ENCODE results near the gene PPP2R2D.
"Not testable (repeated sequence)": the region's sequence is repeated elsewhere in the genome, so short reads cannot be mapped to it uniquely, and the experiment has no call there.

PPP2R2D gene

GRCh38 chr10:131909014-131909808, 8.4 kb downstream of the PPP2R2D start:
- no peak for DNase-seq

DNA sequence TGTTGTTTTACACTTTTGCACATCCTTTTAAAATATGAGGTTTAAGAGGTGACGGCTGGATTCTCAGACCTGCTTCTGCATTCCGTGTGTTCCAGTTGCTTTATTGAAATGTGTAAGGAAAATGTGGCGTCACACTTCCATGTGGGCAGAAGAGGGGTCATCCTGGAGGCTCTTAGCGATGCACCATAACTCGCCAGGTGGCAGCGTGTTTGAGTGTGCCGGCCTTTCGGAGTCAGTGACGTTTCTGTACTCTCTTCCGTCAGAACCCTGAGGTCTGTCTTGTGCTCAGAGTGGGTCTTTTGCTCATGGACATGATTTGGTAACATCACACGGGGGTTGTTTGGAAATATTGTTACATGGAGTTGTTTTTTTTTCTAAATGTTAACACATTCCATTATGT, 9.1 kb downstream of the PPP2R2D start:
- DNase-seq: no peak

DNA sequence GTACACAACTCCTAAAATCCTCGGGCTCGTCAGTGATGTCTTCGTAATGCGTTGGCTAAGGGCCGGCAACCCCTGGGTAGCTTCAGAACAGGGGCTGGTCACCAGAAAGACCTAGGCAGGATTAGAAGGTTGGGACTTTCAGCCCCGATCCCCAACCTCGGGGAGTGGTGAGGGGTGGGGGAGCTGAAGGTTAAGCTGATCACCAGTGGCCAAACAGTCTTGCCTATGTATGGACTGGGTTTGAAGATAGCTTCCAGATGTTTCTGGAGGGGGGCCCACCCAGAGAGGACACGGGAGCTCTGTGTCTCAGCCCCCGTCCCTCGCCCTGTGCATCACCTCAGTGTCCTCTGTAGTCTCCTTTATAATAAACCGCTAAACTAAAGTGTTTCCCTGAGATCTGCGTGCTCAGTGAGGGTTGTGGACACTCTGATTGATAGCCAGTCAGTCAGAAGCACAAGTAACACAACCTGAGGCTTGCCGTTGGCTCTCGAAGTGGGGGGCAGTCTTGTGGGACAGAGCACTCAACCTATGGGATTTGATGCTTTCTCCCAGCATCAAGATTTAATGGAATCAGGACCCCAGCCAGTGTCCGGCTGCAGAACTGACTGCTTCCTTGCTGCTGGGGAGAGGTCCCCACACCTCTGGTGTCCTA, 10.0 kb downstream of the PPP2R2D start:
- DNase-seq: no peak

DNA sequence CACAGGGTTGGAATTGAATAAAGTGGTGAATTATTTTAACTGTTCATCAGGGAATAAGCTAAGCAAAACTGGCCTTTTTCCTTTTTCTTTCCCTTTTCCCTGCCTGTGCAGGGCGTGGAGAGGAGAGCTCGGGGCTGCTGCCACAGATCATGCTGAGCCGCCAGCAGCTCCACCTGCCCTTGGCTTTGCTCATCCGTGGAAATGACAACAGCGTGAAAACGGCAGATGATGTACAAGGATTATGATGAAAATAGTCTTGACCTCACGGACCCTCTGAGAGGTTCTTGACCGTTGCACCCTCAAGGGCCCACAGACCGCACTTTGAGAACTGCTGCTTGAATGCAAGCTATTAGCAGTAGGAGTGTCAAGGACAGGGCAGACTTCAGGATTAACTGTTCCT, 10.6 kb downstream of the PPP2R2D start:
- DNase-seq: no peak

DNA sequence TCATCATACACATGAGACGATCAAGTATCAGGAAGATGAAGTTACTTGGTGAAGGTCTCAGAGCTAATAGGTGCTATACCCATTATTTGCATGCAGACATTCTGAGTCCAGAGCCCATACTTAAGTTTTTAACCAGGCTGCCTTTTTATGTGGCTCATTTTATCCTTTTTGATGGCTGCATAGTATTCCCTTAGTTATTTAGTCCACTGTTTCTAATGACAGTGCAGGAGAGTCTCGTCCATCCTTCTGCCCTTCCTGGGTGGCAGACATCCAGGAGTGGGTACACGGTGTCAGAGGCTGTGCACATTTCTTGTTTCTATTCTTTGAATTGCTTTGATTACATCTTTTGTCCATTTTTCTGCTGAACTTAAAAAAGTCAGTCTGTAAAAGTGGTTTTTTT, 11.8 kb downstream of the PPP2R2D start:
- no peak for DNase-seq

DNA sequence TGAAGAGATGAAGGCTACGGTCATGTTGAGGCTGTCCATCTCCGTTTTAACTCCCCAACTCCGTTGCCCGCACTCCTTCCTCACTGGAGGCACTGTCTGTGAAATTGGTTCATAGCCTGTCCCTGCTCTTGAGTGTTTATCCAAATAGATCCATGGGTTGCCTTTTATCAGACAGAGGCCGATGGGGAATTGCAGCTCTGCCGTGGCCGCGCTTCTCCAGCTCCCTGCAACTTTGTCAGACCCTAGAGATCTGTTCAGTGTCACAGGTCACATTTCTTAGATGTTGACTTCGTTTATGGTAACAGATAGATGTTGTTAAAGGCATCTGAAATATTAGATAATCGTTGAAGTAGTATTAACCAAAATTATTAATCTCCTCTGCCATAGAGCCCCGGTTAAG, 14.7 kb downstream of the PPP2R2D start:
- no peak for DNase-seq

DNA sequence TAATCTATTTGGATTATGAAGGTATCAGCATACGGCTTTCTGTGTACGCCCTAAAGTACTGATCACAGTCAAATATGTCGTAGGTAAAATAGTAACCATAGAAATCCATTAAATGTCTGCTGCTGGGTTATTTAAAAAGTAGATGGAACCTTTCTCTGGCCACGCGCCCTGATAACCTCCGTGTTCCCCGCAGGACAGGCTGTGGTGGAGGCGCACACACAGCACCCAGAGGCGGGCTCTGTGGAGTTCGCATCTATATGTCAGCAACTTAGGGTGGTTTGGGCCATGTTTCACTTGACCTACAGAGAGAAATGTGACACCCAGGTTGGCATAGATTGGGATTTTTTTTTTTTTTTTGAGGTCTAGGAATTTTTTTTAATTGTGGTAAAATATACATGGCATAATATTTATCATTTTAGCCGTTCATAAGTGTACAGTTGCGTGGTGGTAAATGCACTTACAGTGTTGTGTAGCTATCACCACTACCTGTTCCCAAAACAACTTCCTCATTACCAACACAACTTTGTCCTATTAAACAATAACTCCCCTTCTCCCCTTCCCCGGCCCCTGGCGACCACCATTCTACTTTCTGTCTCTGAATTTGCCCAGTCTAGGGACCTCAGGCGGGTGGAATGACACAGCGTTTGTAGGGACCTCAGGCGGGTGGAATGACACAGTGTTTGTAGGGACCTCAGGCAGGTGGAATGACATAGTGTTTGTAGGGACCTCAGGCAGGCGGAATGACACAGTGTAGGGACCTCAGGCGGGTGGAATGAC, 15.4 kb downstream of the PPP2R2D start:
- DNase-seq: no peak

GRCh38 chr10:131916767-131917160, 16.0 kb downstream of the PPP2R2D start:
- not testable (repeated sequence) for DNase-seq

DNA sequence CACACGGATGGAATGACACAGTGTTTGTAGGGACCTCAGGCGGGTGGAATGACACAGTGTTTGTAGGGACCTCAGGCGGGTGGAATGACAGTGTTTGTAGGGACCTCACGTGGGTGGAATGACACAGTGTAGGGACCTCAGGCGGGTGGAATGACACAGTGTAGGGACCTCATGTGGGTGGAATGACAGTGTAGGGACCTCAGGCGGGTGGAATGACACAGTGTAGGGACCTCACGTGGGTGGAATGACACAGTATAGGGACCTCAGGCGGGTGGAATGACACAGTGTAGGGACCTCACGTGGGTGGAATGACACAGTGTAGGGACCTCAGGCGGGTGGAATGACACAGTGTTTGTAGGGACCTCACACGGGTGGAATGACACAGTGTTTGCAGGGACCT, 16.7 kb downstream of the PPP2R2D start:
- not testable (repeated sequence) for DNase-seq

DNA sequence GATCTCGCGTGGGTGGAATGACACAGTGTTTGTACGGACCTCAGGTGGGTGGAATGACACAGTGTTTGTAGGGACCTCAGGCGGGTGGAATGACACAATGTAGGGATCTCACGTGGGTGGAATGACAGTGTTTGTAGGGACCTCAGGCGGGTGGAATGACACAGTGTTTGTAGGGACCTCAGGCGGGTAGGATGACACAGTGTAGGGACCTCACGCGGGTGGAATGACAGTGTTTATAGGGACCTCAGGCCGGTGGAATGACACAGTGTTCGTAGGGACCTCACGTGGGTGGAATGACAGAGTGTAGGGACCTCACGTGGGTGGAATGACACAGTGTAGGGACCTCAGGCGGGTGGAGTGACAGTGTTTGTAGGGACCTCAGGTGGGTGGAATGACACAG, 18.7 kb downstream of the PPP2R2D start:
- not testable (repeated sequence) for DNase-seq

DNA sequence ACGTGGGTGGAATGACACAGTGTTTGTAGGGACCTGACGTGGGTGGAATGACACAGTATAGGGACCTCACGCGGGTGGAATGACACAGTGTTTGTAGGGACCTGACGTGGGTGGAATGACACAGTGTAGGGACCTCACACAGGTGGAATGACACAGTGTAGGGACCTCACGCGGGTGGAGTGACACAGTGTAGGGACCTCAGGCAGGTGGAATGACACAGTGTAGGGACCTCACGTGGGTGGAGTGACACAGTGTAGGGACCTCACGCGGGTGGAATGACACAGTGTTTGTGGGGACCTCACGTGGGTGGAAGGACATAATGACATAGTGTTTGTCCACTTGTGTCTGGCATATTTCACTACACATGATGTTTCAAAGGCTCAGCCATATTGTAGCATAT, 19.3 kb downstream of the PPP2R2D start:
- no peak for DNase-seq

GRCh38 chr10:131920693-131921092, 19.9 kb downstream of the PPP2R2D start:
- DNase-seq: no peak

DNA sequence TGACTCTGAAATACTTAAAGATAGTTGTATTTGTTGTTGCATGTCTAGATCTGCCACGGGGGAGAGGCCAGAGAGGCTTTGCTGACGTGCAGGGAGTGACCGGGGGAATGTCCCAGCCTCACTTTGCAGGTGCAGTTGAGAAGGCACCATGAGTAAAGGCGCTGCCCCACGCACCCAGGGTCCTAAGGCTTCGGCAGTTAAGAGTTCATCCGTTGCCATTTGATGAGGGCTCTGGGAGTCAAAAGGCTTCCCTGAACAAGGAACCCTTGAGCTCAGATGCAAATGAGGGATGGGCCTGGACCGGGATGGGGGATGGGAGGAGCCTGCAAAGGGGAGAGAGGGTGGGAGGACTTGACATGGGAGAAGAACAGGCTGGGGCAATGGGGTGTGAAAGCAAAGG, 20.4 kb downstream of the PPP2R2D start:
- no peak for DNase-seq

GRCh38 chr10:131923038-131923756, 22.4 kb downstream of the PPP2R2D start:
- no peak for DNase-seq

GRCh38 chr10:131925011-131925649, 24.3 kb downstream of the PPP2R2D start:
- DNase-seq: no peak

DNA sequence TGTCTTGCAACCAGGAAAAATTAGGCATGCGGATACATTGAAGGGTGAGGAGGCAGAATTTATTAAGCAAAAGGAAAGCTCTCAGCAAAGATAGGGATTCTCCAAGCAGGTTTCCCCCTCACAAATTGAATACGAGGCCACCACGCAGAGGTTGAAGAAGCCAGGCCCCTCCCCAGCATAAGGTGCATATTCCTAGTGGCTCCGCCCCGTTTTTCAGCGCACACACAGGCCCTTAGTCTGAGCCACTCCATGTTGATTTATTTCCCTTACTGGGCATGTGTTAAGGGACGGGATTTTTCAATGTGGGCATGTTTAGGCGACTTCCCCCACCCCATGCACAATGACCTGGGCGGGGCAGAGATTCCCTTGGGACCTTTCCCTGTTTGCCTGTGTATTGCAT, 24.9 kb downstream of the PPP2R2D start:
- DNase-seq: no peak

- no peak for DNase-seq
These were observed 25.4 kb downstream of the PPP2R2D start for GRCh38 chr10:131926253-131926652.

DNA sequence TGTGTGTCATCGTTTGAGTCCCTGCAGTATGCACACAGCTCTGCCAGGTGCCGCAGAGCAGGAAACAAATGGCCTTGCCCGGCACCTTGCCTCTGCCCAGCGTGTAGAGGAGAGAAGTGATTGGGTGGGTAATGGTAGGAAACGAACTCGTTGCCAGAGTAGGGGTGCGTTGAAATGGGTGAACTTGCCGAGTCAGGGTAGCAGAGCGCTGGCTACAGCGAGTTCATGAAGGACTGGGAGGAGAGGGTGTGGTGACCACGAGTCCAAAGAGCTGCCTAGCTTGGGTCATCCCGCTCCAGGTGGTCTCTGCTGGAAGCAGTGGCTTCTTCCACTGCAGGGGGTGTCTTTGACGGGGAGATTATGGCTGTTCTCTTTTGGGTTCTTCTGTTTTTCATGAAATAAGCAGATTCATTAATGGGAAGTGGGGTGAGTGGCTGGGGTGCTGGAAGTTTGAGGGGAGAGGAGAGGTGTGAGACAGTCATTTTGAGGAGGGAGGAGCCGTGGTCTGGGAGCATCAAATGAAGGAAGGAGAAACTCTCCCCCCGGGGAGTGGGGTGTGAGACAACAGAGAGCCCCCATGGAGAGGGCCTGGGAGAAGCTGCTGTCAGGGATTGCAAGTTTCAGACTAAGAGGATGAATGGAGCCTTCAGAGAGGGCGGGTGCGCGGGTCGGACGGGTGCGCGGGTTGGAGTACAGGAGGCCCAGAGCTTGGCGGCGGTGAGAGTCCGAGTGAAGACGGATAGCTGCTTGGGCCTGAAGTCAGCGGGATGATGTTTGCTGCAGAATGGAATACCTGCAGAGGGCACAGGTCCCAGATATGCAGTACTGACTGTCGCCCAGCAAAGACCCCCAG, 26.2 kb downstream of the PPP2R2D start:
- DNase-seq: no peak

DNA sequence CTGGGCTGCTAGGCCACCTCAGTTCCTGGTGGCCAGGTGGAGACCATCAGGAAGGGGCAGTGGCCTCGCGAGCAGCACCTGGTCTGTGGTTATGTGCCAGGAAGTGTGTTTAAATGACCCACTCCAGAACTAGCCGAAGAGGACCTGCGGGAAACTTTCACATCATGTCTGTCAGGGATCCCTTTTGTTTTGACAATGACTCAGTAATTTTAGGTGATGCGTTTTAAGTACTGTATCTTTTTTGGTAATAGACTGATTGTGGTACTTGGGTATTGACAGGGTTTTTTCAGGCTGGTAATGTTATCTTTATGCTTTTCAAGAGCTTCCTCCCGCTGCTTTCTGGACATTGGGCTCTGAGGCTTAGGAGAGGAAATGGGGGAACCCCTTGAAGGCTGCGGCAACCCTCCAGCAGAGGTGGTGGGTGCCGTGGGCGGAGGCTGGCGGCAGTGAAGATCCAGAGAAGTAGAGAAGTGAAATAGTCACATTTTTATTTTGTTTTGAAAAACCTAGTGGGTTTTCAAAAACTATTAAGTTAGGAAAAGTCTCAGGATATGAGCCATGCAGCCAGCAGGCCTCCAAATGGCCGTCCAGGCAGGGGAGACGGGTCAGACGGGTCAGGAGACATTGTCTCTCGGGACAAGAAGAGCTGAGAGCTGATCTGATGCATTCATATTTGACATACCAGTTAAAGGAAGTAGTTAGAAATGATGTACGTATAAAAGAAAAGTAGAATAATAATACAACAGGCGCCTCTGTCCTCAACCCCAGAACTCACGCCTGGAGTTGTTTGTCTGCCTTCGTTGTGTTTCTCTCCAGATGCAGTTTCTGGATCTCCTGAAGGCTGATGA, 27.7 kb downstream of the PPP2R2D start:
- DNase-seq: peak; percentile 50

DNA sequence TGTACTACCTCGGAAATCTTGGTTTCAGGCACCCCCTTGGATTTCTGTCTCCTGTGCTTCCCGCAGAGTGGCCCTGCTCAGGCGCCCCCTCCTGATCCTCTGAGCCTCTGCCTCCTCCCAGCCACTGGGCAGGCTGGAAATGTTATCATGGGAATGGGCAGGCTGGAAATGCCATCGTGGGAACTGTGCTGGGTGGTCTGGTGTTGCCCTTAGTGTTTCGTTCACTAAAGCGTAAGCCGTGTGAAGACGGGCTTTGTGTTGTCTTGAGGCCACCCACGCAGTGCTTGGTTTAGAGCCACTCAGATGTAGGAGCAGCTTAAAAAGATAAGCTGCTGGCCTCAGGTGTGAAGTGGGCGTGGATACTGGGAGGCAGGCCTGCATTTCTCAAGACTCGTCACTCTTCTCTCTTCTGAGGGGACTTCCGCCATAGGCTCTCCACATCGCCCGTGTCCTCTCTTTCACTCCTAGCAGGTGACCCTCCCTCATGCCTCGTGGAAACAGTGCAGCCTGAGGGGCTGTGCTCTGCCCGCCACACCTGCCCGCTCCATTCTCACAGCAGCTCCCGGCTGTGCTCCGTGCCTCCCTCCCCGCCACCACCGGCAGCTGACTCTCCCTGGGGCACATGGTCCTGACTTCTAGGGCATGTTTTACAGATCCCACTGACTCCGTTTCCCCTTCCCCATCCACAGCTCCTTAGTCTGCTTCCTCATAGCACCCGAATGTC, 28.5 kb downstream of the PPP2R2D start:
- DNase-seq: no peak
